HepG2 (cell line): ENCODE data around the gene CAMSAP1. TPM values are rescaled to one million over a fixed set of nuclear protein-coding genes. Genes with fewer than 3 reads are reported as not detected.

Experiments
- ATAC-seq: fragments of 200-7000 bp; cut with Tn5 transposase; 3 replicates; pipeline ENCODE4 v1.9.1; 2020; ENCODE audit warnings: mild to moderate bottlenecking, moderate library complexity
- BruUV-seq: library from RNA; stranded (reverse); fragments of 400-500 nt; replicated peaks from 2 replicates; lab custom pipeline; 2021; lab: Mats Ljungman, UMichigan
- CTCF ChIA-PET: fragments of 300-600 bp; formaldehyde crosslinking; extraction: SDS; loops from one replicate; lab custom pipeline; 2021; ENCODE audit warnings: low total read pairs, inconsistent platforms, low intra/inter-chr PET ratio; lab: Yijun Ruan, JAX
- POLR2A ChIA-PET: fragments of 350-600 bp; sonication (Branson Sonifier 250); formaldehyde crosslinking; loops from one replicate; lab custom pipeline; 2020; ENCODE audit warnings: antibody characterized with exemption, inconsistent platforms; lab: Yijun Ruan, JAX
- DNase-seq: peaks from one replicate; pipeline ENCODE4 v3.0.0-alpha.2; 2015; ENCODE audit warnings: low spot score
- FAIRE-seq: peaks from 3 replicates; lab custom pipeline; 2011; peaks lifted over from hg19 to GRCh38; lab: Jason Lieb, UNC
- H2AFZ ChIP-seq: one replicate; pipeline ENCODE4 v1.6.1; 2011; ENCODE audit warnings: low read length, inconsistent platforms
- H3K27ac ChIP-seq: fragments of 300-600 bp; 3 replicates; pipeline ENCODE4 v1.8.0; 2011; ENCODE audit warnings: mixed run types, mild to moderate bottlenecking, mixed read lengths, low read length, inconsistent platforms; ENCODE audit not compliant: insufficient read depth; ENCODE audit errors: extremely low read length
- H3K27me3 ChIP-seq, 2 experiments: fragments of 200-600 bp in 1 of 2; 2 replicates in 1 of 2; 3 replicates in 1 of 2; pipeline versions ENCODE4 v1.6.0 to v1.8.0; 2011; ENCODE audit warnings: low read length in 2 of 2, mild to moderate bottlenecking in 2 of 2, moderate library complexity in 2 of 2, inconsistent platforms in 1 of 2; ENCODE audit not compliant: insufficient read depth in 2 of 2, control insufficient read depth in 1 of 2
- H3K36me3 ChIP-seq, 2 experiments: fragments of 200-600 bp in 1 of 2; replicated peaks in 1 of 2; 2 replicates in 1 of 2; 3 replicates in 1 of 2; pipeline versions ENCODE4 v1.5.1 to v1.8.0; 2011; ENCODE audit warnings: low read length in 2 of 2, inconsistent platforms in 1 of 2; ENCODE audit not compliant: insufficient read depth in 2 of 2, control insufficient read depth in 1 of 2
- H3K4me1 ChIP-seq: 2 replicates; pipeline ENCODE4 v1.5.1; 2012; ENCODE audit warnings: low read length, inconsistent platforms; ENCODE audit not compliant: insufficient read depth
- H3K4me2 ChIP-seq: 2 replicates; pipeline ENCODE4 v1.6.0; 2011; ENCODE audit warnings: low read depth, low read length, inconsistent platforms
- H3K4me3 ChIP-seq, 3 experiments: fragments of 200-600 bp in 1 of 3; sonication (generic), shearing (Covaris generic) in 1 of 3; replicated peaks in 1 of 3; 2 replicates each; pipeline ENCODE4 v1.5.1; 2011 to 2016; ENCODE audit warnings: low read length in 3 of 3, inconsistent platforms in 2 of 3, low read depth in 2 of 3, mild to moderate bottlenecking in 2 of 3, control low read depth in 1 of 3, mixed read lengths in 1 of 3; ENCODE audit not compliant: insufficient read depth in 1 of 3
- H3K79me2 ChIP-seq: one replicate; pipeline ENCODE4 v1.6.1; 2011; ENCODE audit warnings: low read length, inconsistent platforms; ENCODE audit not compliant: insufficient read depth
- H3K9ac ChIP-seq: 2 replicates; pipeline ENCODE4 v1.6.0; 2011; ENCODE audit warnings: mild to moderate bottlenecking, low read depth, low read length, inconsistent platforms; ENCODE audit not compliant: insufficient read depth
- H3K9me3 ChIP-seq: 2 replicates; pipeline ENCODE4 v1.5.1; 2012; ENCODE audit warnings: mild to moderate bottlenecking, low read length
- H4K20me1 ChIP-seq: 2 replicates; pipeline ENCODE4 v1.6.0; 2011; ENCODE audit warnings: inconsistent platforms, mild to moderate bottlenecking, low read length, moderate library complexity; ENCODE audit not compliant: insufficient read depth
- ARID2 ChIP-seq: sonication (generic); formaldehyde crosslinking; IDR thresholded peaks from 2 replicates; pipeline ENCODE4 v1.8.1; 2022; ENCODE audit warnings: mild to moderate bottlenecking, missing genetic modification reagents, borderline replicate concordance
- BORCS8-MEF2B ChIP-seq: sonication (generic); formaldehyde crosslinking; IDR thresholded peaks from 2 replicates; pipeline ENCODE4 v1.8.0; 2022; ENCODE audit warnings: mild to moderate bottlenecking, missing genetic modification reagents
- HMGA1 ChIP-seq: sonication (generic); formaldehyde crosslinking; conservative IDR thresholded peaks from 2 replicates; pipeline ENCODE4 v1.4.0; 2020; ENCODE audit warnings: missing genetic modification reagents
- JARID2 ChIP-seq: sonication (generic); formaldehyde crosslinking; IDR thresholded peaks from 2 replicates; pipeline ENCODE4 v1.8.1; 2023; ENCODE audit warnings: missing genetic modification reagents, inconsistent platforms; ENCODE audit not compliant: insufficient replicate concordance
- TCF12 ChIP-seq, 2 experiments: fragments of 450-650 bp in 1 of 2; sonication (generic) in 1 of 2; formaldehyde crosslinking in 1 of 2; IDR thresholded peaks; 2 replicates each; pipeline versions ENCODE4 v1.6.1 to v1.8.0; 2017 to 2022; ENCODE audit warnings: antibody characterized with exemption in 1 of 2, mild to moderate bottlenecking in 1 of 2, missing genetic modification reagents in 1 of 2, moderate library complexity in 1 of 2
- ZBTB3 ChIP-seq: sonication (generic); formaldehyde crosslinking; IDR thresholded peaks from 2 replicates; pipeline ENCODE4 v1.4.0; 2020; ENCODE audit warnings: low read depth, mild to moderate bottlenecking, moderate library complexity, missing genetic modification reagents, borderline replicate concordance
- ZBTB40 ChIP-seq, 2 experiments: fragments of 450-650 bp in 1 of 2; sonication (generic) in 1 of 2; formaldehyde crosslinking in 1 of 2; IDR thresholded peaks; 2 replicates each; pipeline versions ENCODE4 v1.6.1 to v1.8.0; 2016 to 2022; ENCODE audit warnings: antibody characterized with exemption in 1 of 2, mild to moderate bottlenecking in 1 of 2, missing genetic modification reagents in 1 of 2
- ZNF816 ChIP-seq: sonication (generic); formaldehyde crosslinking; IDR thresholded peaks from 2 replicates; pipeline ENCODE4 v1.8.0; 2022; ENCODE audit warnings: missing genetic modification reagents, mild to moderate bottlenecking, borderline replicate concordance
- WGBS: methylation state at CpG from one replicate; pipeline ENCODE4 v1.1.6; 2017; ENCODE audit warnings: low lambda C conversion rate; 5-methylcytosine and 5-hydroxymethylcytosine counted together
- in situ Hi-C: cut with HindIII; loops from 2 replicates; pipeline ENCODE4 v1.10.0; 2017; ENCODE audit warnings: low pct_unique_long_range_greater_than_20kb; ENCODE audit not compliant: extremely low pct_ligation_motif_present
- intact Hi-C: fragments of 100-400 bp; cut with micrococcal nuclease; formaldehyde crosslinking; loops from one replicate; pipeline ENCODE4 v1.10.0; 2022; ENCODE audit not compliant: unreplicated experiment
- polyA plus RNA-seq, 8 experiments: library from polyadenylated mRNA; depleted of rRNA in 3 of 8; stranded (reverse) in 7 of 8; unstranded in 1 of 8; fragments of >200 nt; fragmentation: Illumina TruSeq in 4 of 8; extraction: Trizol in 4 of 8; gene quantifications; 2 replicates each; pipeline versions ENCODE4 v1.2.1 to v1.2.3, GENCODE V29; 2011 to 2016; ENCODE audit warnings: low read depth in 4 of 8, missing spikeins in 1 of 8, mixed read lengths in 1 of 8; ENCODE audit not compliant: insufficient read depth in 1 of 8
- total RNA-seq, 5 experiments: library from RNA; depleted of rRNA; stranded (reverse); fragments of >200 nt; fragmentation: Illumina TruSeq; extraction: Trizol; gene quantifications; 2 replicates each; pipeline ENCODE4 v1.2.3, GENCODE V29; 2016; ENCODE audit warnings: low read depth in 1 of 5

Gene CAMSAP1
- total and polyA plus RNA-seq, 2 of the 13 experiments (the other 11 are each of a cell fraction or from before 2014, with no cell fraction given): 3.8 to 12.4 TPM

- peaks cover 5 to 17% of the 10 kb centered on the region in 2 experiments; a peak in 4 of 5 replicates for H3K36me3 ChIP-seq
- H3K9me3 ChIP-seq: no peaks in the 10 kb centered on the region
- 97% methylated on average over 18 of the region's 18 CpGs for WGBS
- H4K20me1 ChIP-seq: peaks cover 14% of the 10 kb centered on the region; the same call in 1 of the 2 replicates
- BruUV-seq: no TSS peak
- H3K9ac ChIP-seq: no peak overlapping the region
- peaks cover 43% of the 10 kb centered on the region for H3K79me2 ChIP-seq
- ChIA-PET POLR2A (no interaction called here), CTCF (no interaction called here)
- H3K4me3 ChIP-seq: no peak overlapping the region
- no peak for FAIRE-seq
- no peaks in the 10 kb centered on the region for H3K4me1 ChIP-seq
- in situ Hi-C loops (no loop called here), intact Hi-C loops (no loop called here)
- H2AFZ ChIP-seq: no peak overlapping the region
- H3K4me2 ChIP-seq: no peak overlapping the region
- DNase-seq: no peak
- no peaks in the 10 kb centered on the region for H3K27me3 ChIP-seq
- no peak for ATAC-seq
- H3K27ac ChIP-seq: no peak overlapping the region
- TF ChIP-seq ZBTB40 (IDR thresholded peaks at IDR 0.05): no peak
- TF ChIP-seq ZBTB40 (CRISPR knock-in tag; IDR thresholded peaks at IDR 0.05): no peak
- no peak for TF ChIP-seq ZBTB3 (CRISPR knock-in tag)
- no peak for TF ChIP-seq JARID2 (CRISPR knock-in tag)
- no peak for TF ChIP-seq TCF12 (IDR thresholded peaks at IDR 0.05)
- TF ChIP-seq TCF12 (CRISPR knock-in tag; IDR thresholded peaks at IDR 0.05): no peak
- no peak for TF ChIP-seq ARID2 (CRISPR knock-in tag)
- TF ChIP-seq HMGA1 (CRISPR knock-in tag): no peak
- no peak for TF ChIP-seq ZNF816 (CRISPR knock-in tag)
- TF ChIP-seq BORCS8-MEF2B (CRISPR knock-in tag): no peak
These were observed 28.7 kb downstream of the CAMSAP1 start for GRCh38 chr9:135878528-135879236.
